ENCODE results near the gene GRID1.

GRCh38 chr10:86311906-86312305 is 54.7 kb downstream of the GRID1 start:
- TF ChIP-seq CTCF (IDR thresholded peaks at IDR 0.05) = no peak
- no peak for TF ChIP-seq POLR2A (IDR thresholded peaks at IDR 0.05)
- no peak for TF ChIP-seq POLR2AphosphoS5 (IDR thresholded peaks at IDR 0.05)

Data from breast epithelium (tissue), 3 donors.